ENCODE results near the gene NTF4.
A peak's percentile ranks its signal among the peaks of the same experiment; 100 is the strongest.
"Not testable (repeated sequence)": the region's sequence is repeated elsewhere in the genome, so short reads cannot be mapped to it uniquely, and the experiment has no call there.

Gene NTF4

DNA sequence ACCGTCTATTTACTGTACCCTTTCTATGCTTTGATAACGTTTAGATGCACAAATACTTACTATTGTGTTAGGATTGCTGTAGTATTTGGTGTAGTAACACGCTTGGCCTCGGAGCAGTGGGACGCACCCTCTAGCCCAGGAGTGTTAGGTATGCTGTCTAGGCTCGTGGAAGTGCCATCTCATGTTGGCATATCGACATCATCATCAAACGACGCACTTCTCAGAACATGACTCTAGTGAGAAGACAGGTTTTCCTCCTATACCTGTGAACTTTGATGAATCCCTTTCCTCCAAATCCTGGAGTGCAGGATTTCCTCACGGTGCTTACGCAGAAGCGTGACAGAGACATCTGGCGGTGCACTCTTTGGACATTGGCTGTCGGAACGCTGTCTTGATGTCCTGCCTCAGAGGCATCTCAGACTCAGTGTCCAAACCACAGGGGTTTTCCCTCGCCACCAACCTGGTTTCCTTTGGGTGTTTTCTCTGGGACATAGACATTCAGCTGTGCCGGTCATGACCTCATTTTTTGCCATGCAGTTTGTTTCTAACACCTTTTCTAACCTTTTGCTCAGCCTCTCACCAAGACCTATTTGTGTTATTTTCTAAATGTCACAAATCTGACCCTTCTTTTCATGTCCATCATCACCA lies 26.9 kb upstream of the NTF4 start:
- DNase-seq (ENCODE audit: extremely low read depth in 1 of 2, low read depth in 1 of 2), result no peak

DNA sequence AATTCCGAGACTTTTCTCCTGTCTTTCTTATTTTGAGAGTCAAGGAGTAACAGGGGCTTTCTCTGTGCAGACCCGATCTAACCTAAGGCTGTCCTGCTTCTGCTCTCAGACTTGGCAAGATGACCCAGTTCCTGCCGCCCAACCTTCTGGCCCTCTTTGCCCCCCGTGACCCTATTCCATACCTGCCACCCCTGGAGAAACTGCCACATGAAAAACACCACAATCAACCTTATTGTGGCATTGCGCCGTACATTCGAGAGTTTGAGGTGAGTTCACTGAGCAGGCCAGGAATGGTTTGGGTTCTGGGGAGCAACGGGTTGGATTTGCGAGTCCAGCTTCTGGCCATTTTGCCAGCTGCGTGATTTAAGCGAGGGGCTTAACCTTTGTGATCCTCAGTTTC lies 21.7 kb upstream of the NTF4 start:
- DNase-seq (ENCODE audit: extremely low read depth in 1 of 2, low read depth in 1 of 2), result no peak

DNA sequence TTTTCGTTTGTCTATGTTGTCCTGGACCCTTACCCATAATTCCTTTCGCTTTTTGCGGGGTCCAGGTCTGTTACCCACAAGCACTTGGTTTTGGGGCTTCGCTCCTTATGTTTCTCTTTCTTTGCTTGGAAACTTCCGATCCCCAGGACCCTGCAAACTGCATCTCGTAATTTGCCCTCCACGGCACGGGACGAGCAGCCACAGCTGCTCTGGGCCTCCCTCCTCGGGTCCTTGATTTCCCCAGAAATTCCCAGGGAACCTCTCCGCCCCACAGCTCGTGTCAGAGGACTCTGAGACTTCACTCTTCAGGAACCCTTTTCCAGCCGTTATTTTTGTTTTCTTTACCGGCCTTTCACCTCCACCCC lies 21.2 kb upstream of the NTF4 start:
- no peak for DNase-seq (ENCODE audit: extremely low read depth in 1 of 2, low read depth in 1 of 2)

- DNase-seq (ENCODE audit: extremely low read depth in 1 of 2, low read depth in 1 of 2), result peak; percentile 95 to 99
Observed at GRCh38 chr19:49085020-49085867, 20.6 kb upstream of the NTF4 start, which contains the start of gene SNRNP70. TSS of gene SNRNP70 (plus strand) at chr19:49085451. CDS start at chr19:49086415, 964 bp downstream.

- DNase-seq (ENCODE audit: extremely low read depth in 1 of 2, low read depth in 1 of 2), result no peak
Observed at GRCh38 chr19:49084206-49085019, 19.8 kb upstream of the NTF4 start.

- no peak for DNase-seq (ENCODE audit: extremely low read depth in 1 of 2, low read depth in 1 of 2)
Observed at GRCh38 chr19:49081273-49081672, 16.7 kb upstream of the NTF4 start.

GRCh38 chr19:49080392-49080791 lies 15.8 kb upstream of the NTF4 start:
- DNase-seq (ENCODE audit: extremely low read depth in 1 of 2, low read depth in 1 of 2), result no peak

- DNase-seq (ENCODE audit: extremely low read depth in 1 of 2, low read depth in 1 of 2), result not testable (repeated sequence)
Observed at GRCh38 chr19:49074869-49075268, 10.3 kb upstream of the NTF4 start.

DNA sequence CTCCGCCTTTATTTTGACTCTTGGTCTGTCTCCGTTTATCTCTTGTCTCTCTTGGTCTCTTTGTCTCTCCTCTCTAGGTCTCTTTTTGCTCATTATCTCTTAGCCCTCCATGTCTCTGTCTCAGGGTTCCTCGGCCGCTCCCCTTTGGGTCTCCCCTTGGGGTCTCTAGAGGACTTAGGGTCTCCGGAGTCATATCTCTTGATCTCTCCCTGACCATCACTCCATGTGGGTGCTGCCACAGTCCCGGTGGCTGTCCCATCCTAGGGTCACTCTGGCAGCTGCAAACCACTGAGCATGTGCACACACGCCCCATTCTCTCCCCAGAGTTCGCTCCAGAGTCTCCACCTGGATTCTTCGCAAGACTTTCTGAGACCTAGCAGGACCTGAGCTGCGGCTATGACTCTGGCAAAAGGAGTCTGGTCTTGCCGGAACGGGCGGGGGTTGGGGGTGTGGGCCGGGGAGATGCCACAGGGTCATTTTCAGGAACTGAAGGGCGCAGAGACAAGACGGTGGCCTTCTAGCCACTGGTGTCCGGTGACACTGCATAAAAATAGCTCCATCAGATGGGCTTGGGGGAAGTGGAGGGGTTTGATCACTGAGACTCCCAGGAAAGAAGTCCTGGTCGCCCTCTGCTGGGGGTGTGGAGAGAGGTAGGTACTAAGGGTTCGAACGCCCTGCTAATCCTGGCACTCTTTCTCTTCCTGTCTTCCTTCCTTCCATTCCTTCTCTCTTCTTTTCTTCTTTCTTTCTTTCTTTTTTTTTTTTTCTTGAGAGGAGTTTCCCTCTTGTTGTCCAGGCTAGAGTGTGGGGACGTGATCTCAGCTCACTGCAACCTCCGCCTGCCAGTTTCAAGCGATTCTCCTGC lies 9.1 kb upstream of the NTF4 start:
- no peak for DNase-seq (ENCODE audit: extremely low read depth in 1 of 2, low read depth in 1 of 2)

DNA sequence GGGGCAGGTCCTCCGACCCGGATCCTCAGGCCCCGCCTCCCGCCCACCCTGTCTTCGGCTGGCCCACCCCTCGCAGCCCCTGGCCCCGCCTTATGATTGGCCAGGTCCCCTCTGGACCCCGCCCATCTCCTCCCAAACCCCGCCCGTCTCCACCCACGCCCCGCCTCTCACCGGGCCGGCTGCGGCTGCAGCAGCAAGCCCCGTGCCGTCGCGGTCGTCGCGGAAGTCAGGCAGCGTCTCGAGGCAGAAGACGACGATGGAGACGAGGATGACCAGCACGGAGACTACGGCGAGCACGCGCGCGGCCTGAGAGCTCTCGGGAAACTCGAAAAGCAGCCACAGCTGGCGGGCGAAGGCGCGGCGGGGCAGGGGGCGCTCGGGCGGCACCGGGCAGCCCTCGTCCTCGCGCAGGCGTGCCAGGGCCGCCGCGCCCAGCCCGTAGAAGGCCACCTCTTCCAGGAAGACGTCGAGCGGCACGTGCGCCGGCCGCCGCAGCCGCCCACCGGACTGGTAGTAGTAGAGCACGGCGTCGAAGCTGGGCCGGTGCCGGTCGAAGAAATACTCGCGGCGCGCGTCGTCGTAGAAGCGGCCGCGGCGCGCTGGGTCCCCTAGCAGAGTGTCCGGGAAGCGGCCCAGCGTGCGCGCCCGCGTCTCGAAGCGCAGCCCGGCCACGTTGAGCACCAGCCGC lies 7.4 kb upstream of the NTF4 start:
- DNase-seq (ENCODE audit: extremely low read depth in 1 of 2, low read depth in 1 of 2), result no peak

- DNase-seq (ENCODE audit: extremely low read depth in 1 of 2, low read depth in 1 of 2), result no peak
Observed at GRCh38 chr19:49070416-49070815, 5.8 kb upstream of the NTF4 start.

GRCh38 chr19:49069026-49069425 lies 4.4 kb upstream of the NTF4 start:
- DNase-seq (ENCODE audit: extremely low read depth in 1 of 2, low read depth in 1 of 2), result no peak

GRCh38 chr19:49067554-49067953 lies 2.9 kb upstream of the NTF4 start:
- no peak for DNase-seq (ENCODE audit: extremely low read depth in 1 of 2, low read depth in 1 of 2)

GRCh38 chr19:49065905-49066512 lies 1.4 kb upstream of the NTF4 start:
- no peak for DNase-seq (ENCODE audit: extremely low read depth in 1 of 2, low read depth in 1 of 2)

- no peak for DNase-seq (ENCODE audit: extremely low read depth in 1 of 2, low read depth in 1 of 2)
Observed at GRCh38 chr19:49064029-49064629, 489 bp downstream of the NTF4 start.

DNA sequence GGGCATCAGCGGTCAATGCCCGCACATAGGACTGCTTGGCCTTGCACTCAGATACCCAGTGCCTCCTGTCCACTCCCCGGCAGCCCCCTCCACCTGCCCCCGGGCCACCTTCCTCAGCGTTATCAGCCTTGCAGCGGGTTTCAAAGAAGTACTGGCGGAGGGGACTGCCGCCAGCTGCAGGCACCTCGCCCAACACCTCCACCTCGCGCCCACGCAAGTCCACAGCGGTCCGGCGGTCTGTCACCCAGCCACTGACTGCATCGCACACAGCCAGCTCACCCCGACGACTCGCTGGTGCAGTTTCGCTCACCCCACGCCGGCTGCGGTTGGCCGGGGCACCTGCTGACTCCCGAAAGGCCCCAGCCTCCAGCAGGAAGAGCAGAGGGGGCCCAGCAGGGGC lies 3.2 kb downstream of the NTF4 start:
- DNase-seq (ENCODE audit: extremely low read depth in 1 of 2, low read depth in 1 of 2), result no peak

DNA sequence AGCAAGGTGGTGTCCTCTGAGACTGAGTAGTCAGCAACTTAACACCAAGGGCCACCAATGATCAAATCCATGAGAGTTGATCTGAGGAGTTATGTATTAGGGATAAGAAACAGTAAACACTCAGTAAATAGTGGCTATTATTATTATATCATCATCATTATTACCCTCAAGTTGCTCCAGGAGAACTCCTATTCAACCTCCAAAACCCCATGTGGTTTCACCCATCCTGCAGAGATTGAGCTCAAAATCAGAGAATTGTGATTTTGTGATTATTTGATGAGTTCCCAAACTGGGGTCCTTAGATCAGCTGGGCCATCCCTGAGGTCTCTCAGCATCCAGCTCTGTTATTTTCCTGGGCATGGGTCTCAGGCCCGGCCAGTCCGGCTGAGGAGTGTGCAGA lies 3.6 kb downstream of the NTF4 start:
- DNase-seq (ENCODE audit: extremely low read depth in 1 of 2, low read depth in 1 of 2), result no peak

DNA sequence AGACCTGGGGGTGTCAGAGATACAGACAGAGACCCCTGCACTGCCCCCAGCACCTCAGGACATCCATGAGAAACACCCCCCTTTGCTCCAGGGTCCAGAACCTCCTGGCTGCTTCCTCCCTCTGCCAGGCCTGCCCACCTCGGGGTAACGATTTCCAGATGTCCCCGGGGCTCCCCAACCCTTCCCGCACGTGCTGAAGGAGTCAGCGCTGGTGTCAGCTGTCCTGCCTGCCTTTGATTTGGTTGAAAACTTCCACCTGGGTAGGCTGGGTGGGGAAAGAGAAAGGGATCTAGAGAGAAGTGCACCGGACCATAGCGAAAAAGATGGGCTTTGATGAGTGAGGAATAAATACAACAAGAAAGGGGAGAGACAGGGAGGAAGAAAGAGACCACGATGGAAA lies 5.6 kb downstream of the NTF4 start:
- DNase-seq (ENCODE audit: extremely low read depth in 1 of 2, low read depth in 1 of 2), result no peak

- no peak for DNase-seq (ENCODE audit: extremely low read depth in 1 of 2, low read depth in 1 of 2)
Observed at GRCh38 chr19:49058562-49058961, 6.1 kb downstream of the NTF4 start.
